OCI-M1 (cell line): ENCODE results near the gene KRT9.
"Not testable (repeated sequence)": the region's sequence is repeated elsewhere in the genome, so short reads cannot be mapped to it uniquely, and the experiment has no call there.

Source experiments
- DNase-seq: peaks from one replicate; lab custom pipeline; 2025; lab: John Stamatoyannopoulos, UW

KRT9 gene, protein sequence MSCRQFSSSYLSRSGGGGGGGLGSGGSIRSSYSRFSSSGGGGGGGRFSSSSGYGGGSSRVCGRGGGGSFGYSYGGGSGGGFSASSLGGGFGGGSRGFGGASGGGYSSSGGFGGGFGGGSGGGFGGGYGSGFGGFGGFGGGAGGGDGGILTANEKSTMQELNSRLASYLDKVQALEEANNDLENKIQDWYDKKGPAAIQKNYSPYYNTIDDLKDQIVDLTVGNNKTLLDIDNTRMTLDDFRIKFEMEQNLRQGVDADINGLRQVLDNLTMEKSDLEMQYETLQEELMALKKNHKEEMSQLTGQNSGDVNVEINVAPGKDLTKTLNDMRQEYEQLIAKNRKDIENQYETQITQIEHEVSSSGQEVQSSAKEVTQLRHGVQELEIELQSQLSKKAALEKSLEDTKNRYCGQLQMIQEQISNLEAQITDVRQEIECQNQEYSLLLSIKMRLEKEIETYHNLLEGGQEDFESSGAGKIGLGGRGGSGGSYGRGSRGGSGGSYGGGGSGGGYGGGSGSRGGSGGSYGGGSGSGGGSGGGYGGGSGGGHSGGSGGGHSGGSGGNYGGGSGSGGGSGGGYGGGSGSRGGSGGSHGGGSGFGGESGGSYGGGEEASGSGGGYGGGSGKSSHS

GRCh38 chr17:41571561-41572434 lies at the start of gene KRT9:
TSS of gene KRT9 (minus strand) at chr17:41572059. CDS start at chr17:41571992, 67 bp downstream.
- DNase-seq = no peak

- not testable (repeated sequence) for DNase-seq
Measured at GRCh38 chr17:41621435-41621817, 49.6 kb upstream of the KRT9 start.

GRCh38 chr17:41620583-41621434 lies 49.0 kb upstream of the KRT9 start:
- DNase-seq = no peak

- not testable (repeated sequence) for DNase-seq
Measured at GRCh38 chr17:41619927-41620582, 48.2 kb upstream of the KRT9 start.

DNA sequence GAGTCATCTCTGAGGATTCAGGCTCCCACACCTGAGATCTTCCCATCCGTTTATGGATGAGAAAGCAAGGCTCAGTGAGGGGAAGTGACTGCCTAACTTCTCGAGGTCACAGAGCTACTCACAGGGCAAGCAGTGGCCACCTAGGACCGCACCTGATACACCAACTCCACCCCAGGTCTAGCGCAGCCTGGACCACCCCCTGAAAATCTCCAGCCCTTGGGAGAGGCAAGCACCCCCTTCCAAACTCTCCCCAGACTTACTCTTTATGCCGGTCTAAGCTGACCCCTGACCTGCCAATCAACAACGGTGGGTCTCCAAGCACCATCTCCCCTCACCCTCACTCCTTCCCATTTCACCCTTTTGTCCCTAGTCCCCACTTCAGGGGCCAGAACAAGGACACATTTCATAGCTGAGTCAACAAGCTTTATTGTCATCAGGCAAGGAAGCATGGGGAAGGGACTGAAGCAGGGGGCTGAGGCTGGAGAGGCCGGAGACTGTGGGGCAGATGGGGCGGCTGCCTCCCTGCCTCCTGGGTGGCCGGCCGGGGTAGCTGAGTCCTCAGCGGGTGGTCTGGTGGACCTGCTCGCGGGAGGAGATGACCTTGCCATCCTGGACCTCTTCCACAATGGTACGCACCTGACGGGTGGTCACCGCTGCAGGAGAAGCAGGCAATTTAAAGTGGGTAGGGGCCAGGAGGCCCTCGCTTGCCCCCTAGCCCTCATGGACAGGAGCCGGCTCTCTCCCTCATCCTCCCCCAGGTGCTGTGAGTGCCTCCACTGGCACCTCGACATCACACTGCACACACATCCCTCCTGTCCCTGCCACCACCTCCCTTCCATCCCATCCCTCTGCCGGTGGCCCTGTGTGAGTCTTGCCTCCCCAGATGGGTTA lies 47.4 kb upstream of the KRT9 start:
- DNase-seq = no peak

DNA sequence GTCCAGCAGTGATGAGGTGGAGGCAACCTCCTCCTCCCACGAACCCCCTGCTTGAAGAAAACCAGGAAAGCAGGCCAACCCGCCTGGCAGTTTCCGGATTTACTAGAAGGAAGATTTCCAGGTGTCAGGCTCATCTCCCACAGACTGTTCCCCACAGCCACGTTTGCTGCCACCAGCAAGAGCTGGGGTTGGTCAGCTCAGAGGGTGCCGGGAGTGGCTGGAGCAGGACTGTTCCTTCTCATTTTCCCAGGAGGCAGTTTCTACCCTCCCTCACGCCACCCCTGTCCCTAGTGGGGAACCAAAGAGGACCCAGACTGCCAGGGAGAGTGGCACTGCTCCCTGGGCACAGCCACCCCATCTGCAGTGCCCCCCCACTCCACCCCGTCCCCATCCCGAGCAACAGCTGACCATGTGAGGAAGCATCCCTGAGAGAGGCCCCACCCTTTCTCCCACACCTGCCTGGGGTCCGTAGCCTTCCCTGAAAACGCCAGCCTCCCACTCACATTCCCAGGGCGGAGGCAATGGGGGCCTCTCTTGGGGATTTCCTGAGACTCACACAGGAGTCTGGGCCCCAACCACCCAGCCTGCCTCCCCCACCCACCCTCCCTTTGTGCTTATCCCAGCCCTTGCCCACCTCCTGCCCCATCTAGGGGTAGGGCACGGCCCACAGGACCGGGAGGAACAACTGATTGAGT lies 46.6 kb upstream of the KRT9 start:
- DNase-seq = no peak

DNA sequence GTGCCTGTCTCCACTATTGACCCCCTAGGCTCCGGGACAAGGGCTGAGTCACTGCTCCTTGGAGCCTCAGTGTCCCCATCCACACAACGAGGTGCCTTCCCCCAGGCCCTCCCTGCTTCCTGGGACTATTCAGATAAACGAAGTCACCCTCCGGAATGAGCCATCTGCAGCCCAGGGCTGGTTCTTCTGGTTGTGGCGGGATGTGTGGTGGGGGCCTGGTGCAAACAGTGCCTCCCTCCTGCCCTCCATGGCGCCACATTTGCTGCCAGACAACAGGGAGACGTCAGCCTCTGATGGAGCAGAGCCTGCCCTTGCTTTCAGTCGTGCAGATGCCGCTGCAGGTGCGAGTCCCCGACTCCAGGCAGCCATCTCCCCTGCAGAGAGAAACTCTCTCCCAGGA lies 45.8 kb upstream of the KRT9 start:
- no peak for DNase-seq

- no peak for DNase-seq
Measured at GRCh38 chr17:41617136-41617535, 45.3 kb upstream of the KRT9 start.

DNA sequence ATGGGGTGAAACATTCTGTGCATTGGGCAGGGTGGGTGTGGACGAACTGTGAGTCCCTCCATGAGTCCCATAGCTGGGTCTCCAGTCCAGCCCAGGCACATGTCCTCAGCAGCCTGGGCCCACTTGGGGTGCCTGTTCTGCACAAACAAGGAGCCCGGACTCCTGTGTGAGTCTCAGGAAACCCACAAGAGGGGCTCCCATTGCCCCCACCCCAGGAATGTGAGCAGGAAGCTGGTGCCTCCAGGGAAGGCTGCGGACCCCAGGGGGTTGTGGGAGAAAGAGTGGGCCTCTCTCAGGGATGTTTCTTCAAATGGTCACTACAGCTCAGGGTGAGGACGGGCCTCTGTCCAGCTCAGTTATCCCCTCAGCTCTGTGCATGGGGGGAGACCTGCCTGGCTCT lies 44.6 kb upstream of the KRT9 start:
- not testable (repeated sequence) for DNase-seq

DNA sequence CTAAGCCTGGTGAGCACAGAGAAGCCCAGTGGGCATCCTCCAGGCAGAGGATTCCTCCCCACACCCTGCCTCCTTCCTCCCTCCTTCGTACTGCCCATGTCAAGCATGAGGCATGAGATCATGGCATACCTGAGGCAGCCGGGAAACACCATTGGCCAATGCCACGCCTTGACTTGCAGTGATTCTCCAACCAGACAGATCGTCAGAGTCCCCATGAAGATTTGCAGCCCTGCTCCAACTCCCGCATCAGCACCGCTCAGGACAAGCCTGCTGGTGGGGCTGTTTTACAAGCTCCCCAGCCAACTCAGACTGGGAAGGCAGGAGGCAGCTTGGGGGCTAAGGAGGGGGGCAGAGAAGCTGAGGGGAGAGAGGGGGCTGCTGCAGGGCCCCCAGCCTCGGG lies 43.6 kb upstream of the KRT9 start:
- DNase-seq = no peak

GRCh38 chr17:41614767-41615166 lies 42.9 kb upstream of the KRT9 start:
- DNase-seq = not testable (repeated sequence)

DNA sequence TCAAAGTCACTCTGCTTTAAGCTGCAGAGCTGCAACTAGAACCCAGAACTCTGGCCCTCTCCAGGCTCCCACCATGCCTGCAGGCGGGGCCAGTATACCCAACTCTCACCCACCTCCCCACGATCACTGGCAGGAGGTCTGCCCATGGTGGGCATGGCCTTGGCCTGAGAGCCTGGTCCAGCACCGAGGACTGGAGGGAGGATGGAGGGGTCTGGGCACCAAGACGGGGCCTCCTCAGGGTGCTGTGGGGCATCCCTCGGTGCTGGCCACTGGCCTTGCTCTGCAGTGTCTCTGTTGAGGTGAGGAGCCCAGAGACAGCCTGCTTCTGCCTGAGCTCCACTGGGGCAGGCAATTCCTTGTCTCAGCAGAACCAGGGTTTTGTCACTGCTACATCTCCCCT lies 42.2 kb upstream of the KRT9 start:
- no peak for DNase-seq

GRCh38 chr17:41613277-41614082 lies 41.6 kb upstream of the KRT9 start:
- no peak for DNase-seq

DNA sequence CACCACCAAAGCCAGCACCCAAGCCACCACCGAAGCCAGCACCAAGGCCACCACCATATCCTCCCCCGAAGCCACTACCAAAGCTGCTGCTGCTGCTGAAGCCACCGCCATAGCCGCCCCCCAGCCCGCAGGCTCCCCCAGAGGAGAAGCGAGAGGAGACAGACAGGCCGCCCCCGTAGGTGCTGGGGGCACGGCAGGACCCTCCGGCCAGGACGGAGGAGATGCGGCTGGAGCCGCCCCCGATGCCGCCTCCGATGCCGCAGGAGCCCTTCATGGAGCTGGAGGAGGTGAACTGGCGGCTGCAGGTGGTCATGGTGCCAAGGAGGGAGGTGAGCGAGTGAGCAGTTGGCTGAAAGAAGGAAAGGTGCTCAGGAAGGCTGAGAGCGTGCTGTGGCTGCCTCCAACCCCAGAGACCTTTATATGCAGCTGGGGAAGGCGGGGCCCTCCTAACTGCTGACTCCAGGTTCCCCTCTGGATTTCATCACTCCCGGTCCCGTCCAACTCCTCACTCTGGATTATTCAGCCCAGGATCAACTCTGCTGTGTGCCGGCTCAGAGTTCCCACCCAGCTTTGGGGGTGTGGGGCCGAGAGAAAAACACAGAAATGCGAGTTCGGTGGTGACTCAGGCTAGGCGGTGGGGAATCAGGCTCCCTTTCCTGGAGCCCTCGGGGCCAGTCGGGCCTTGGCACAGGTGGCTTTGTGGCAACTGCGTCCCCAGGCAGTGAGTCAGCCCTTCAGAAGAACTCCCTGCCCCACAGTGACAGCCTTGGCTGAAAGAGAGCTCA lies 40.7 kb upstream of the KRT9 start, which contains the start of gene KRT16:
TSS of gene KRT16 (minus strand) at position 392 of the 785 bp plus-strand sequence. CDS start at position 313, 79 bp downstream.
- not testable (repeated sequence) for DNase-seq

GRCh38 chr17:41610965-41611640 lies 39.2 kb upstream of the KRT9 start:
- DNase-seq = no peak

DNA sequence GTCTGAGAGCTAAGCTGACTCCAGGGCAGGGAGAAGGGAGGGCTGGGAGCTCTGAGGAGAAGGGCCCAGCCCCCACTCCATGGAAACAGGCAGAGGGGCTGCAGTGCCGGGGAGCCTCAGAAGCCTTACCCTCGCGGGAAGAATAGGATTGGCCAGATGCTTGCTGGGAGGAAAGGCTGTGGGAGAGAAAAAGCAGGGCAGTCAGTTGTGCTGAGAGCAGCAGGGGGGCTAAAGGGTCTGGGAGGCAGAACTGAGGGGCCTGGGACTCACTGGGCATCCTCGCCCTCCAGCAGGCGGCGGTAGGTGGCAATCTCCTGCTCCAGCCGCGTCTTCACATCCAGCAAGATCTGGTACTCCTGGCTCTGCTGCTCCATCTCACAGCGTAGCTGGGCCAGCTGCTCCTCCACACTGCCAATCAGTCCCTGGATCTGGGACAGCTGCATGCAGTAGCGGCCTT lies 38.2 kb upstream of the KRT9 start:
- DNase-seq = peak; percentile 8

GRCh38 chr17:41606930-41607329 lies 35.1 kb upstream of the KRT9 start:
- DNase-seq = not testable (repeated sequence)
